Upper lobe of right lung (tissue), 1 donor: ENCODE data around the gene HRH3. TPM values are rescaled to one million over a fixed set of nuclear protein-coding genes. Genes with fewer than 3 reads are reported as not detected.
A peak's percentile ranks its signal among the peaks of the same experiment; 100 is the strongest.

Source experiments
- ATAC-seq: fragments of 200-7000 bp; cut with Tn5 transposase; one replicate; pipeline ENCODE4 v1.9.1; 2020; ENCODE audit warnings: mild to moderate bottlenecking, moderate library complexity
- DNase-seq: peaks from one replicate; pipeline ENCODE4 v3.0.0-alpha.2; 2020
- H3K27ac ChIP-seq: fragments of 200-600 bp; one replicate; pipeline ENCODE4 v1.8.0; 2022
- H3K27me3 ChIP-seq: fragments of 200-600 bp; one replicate; pipeline ENCODE4 v1.8.0; 2022; ENCODE audit warnings: mild to moderate bottlenecking
- H3K36me3 ChIP-seq: fragments of 200-600 bp; one replicate; pipeline ENCODE4 v1.8.0; 2022
- H3K4me1 ChIP-seq: fragments of 200-600 bp; one replicate; pipeline ENCODE4 v1.8.0; 2022
- H3K4me3 ChIP-seq: fragments of 200-600 bp; one replicate; pipeline ENCODE4 v1.8.0; 2022; ENCODE audit warnings: mild to moderate bottlenecking
- H3K9me3 ChIP-seq: fragments of 200-600 bp; one replicate; pipeline ENCODE4 v1.8.0; 2022
- CTCF ChIP-seq: fragments of 200-600 bp; IDR thresholded peaks from one replicate; pipeline ENCODE4 v1.8.0; 2022; ENCODE audit warnings: antibody characterized with exemption
- intact Hi-C: fragments of 100-400 bp; cut with DNase I; formaldehyde crosslinking; loops from one replicate; pipeline ENCODE4 v1.11.0; 2022
- total RNA-seq: library from RNA; stranded (reverse); fragmentation: NEBNext Ultra II Directional; extraction: Animal tissue kit (Norgen Biotek cat#: 25700); gene quantifications from one replicate; pipeline ENCODE4 v1.2.1, GENCODE V29; 2021
- donor health status: DM: no; HTN: yes; CAD: no; lungs with severe emphysema.

Gene HRH3
- total RNA-seq, 1 donor from 2014 or later = not detected

GRCh38 chr20:62239278-62239879 is 19.3 kb upstream of the HRH3 start:
- DNase-seq = no peak
- Histone ChIP-seq H3K27me3 (no peaks in the 10 kb centered on the region), H3K9me3 (no peaks in the 10 kb centered on the region), H3K4me3 (peak overlapping the region; percentile 78), H3K27ac (peak overlapping the region; percentile 85), H3K36me3 (peaks cover 8% of the 10 kb centered on the region), H3K4me1 (peaks cover 21% of the 10 kb centered on the region)
- intact Hi-C loops = no loop called here
- TF ChIP-seq CTCF = no peak
- ATAC-seq = no peak

GRCh38 chr20:62238569-62239277 is 18.6 kb upstream of the HRH3 start:
- no peak for TF ChIP-seq CTCF
- Histone ChIP-seq H3K4me3 (peak overlapping the region; percentile 78), H3K27ac (peak overlapping the region; percentile 85), H3K36me3 (peaks cover 8% of the 10 kb centered on the region), H3K27me3 (no peaks in the 10 kb centered on the region), H3K4me1 (peaks cover 21% of the 10 kb centered on the region), H3K9me3 (no peaks in the 10 kb centered on the region)
- peak; percentile 0 for ATAC-seq
- intact Hi-C loops = no loop called here
- no peak for DNase-seq

- peak; percentile 98 for ATAC-seq
- intact Hi-C loops = no loop called here
- peak within 1 kb of the TSS; percentile 85 for H3K27ac ChIP-seq
Measured at GRCh38 chr20:62237801-62238568, 17.9 kb upstream of the HRH3 start, which contains the start of gene OSBPL2. Gene OSBPL2, plus strand, starts transcription at chr20:62238521. Its CDS starts 17,664 bp downstream, at chr20:62256185.

GRCh38 chr20:62237514-62237800 is 17.4 kb upstream of the HRH3 start:
- peak overlapping the region; percentile 57 for H3K4me3 ChIP-seq
- no peak for TF ChIP-seq CTCF
- H3K27me3 ChIP-seq = no peaks in the 10 kb centered on the region
- no peaks in the 10 kb centered on the region for H3K9me3 ChIP-seq
- peaks cover 21% of the 10 kb centered on the region for H3K4me1 ChIP-seq
- ATAC-seq = no peak
- H3K36me3 ChIP-seq = peaks cover 6% of the 10 kb centered on the region
- intact Hi-C loops = no loop called here
- no peak overlapping the region for H3K27ac ChIP-seq
- no peak for DNase-seq

More at GRCh38 chr20:62237801-62238568, 17.9 kb upstream of the HRH3 start, which contains the start of gene OSBPL2:
- TF ChIP-seq CTCF = no peak
- DNase-seq = peak; percentile 100
- H3K4me1 ChIP-seq = peaks cover 21% of the 10 kb centered on the region
- H3K4me3 ChIP-seq = peak within 1 kb of the TSS; percentile 78
- H3K9me3 ChIP-seq = no peaks in the 10 kb centered on the region
- no peaks in the 10 kb centered on the region for H3K27me3 ChIP-seq
- H3K36me3 ChIP-seq = peaks cover 8% of the 10 kb centered on the region

GRCh38 chr20:62236766-62237513 is 16.9 kb upstream of the HRH3 start:
- no peak for DNase-seq
- H3K27ac ChIP-seq = no peak overlapping the region
- H3K27me3 ChIP-seq = no peaks in the 10 kb centered on the region
- intact Hi-C loops = no loop called here
- peaks cover 18% of the 10 kb centered on the region for H3K4me1 ChIP-seq
- peaks cover 1% of the 10 kb centered on the region for H3K36me3 ChIP-seq
- TF ChIP-seq CTCF = no peak
- ATAC-seq = no peak
- H3K4me3 ChIP-seq = no peak overlapping the region
- H3K9me3 ChIP-seq = no peaks in the 10 kb centered on the region
